HL-60 (cell line): ENCODE results near the gene ATP1A1.

ENCODE experiments used
- DNase-seq, 2 experiments: peaks; one replicate each; pipeline ENCODE4 v3.0.0-alpha.2; 2010 to 2020; ENCODE audit warnings: low read depth in 1 of 2, low spot score in 1 of 2
- H3K27ac ChIP-seq: fragments of 250-450 bp; sonication (Bioruptor Pico); replicated peaks from 2 replicates; pipeline ENCODE4 v1.5.1; 2020; ENCODE audit warnings: mild to moderate bottlenecking, moderate library complexity
- H3K27me3 ChIP-seq: fragments of 250-450 bp; sonication (Bioruptor Pico); 2 replicates; pipeline ENCODE4 v1.5.1; 2021; ENCODE audit warnings: mild to moderate bottlenecking, moderate library complexity; ENCODE audit not compliant: insufficient read depth, poor library complexity, severe bottlenecking
- H3K4me3 ChIP-seq: replicated peaks from 2 replicates; pipeline ENCODE4 v1.5.1; 2011; ENCODE audit warnings: mild to moderate bottlenecking, control low read depth, low read length; ENCODE audit not compliant: insufficient read depth
- CTCF ChIP-seq: IDR thresholded peaks from one replicate; pipeline ENCODE4 v1.5.1; 2011; ENCODE audit warnings: low read length, control low read depth, inconsistent platforms; ENCODE audit not compliant: insufficient read depth
- GABPA ChIP-seq: IDR thresholded peaks from 2 replicates; pipeline ENCODE4 v1.6.1; 2012; ENCODE audit warnings: low read depth
- POLR2AphosphoS5 ChIP-seq: IDR thresholded peaks from 2 replicates; pipeline ENCODE4 v1.6.1; 2012; ENCODE audit warnings: low read depth
- REST ChIP-seq: IDR thresholded peaks from 2 replicates; pipeline ENCODE4 v1.6.1; 2012; ENCODE audit warnings: low read depth; ENCODE audit not compliant: insufficient replicate concordance
- SPI1 ChIP-seq: IDR thresholded peaks from 2 replicates; pipeline ENCODE4 v1.6.1; 2012; ENCODE audit warnings: low read depth, mild to moderate bottlenecking, borderline replicate concordance

The ATP1A1 gene

GRCh38 chr1:116386042-116386441, 13.0 kb downstream of the ATP1A1 start:
- H3K27ac ChIP-seq: no peak overlapping the region
- DNase-seq: no peak
- no peaks in the 10 kb centered on the region for H3K27me3 ChIP-seq
- TF ChIP-seq POLR2AphosphoS5: no peak
- no peak overlapping the region for H3K4me3 ChIP-seq

- Histone ChIP-seq H3K4me3 (no peak overlapping the region), H3K27ac (no peak overlapping the region), H3K27me3 (no peaks in the 10 kb centered on the region)
- DNase-seq: no peak
- no peak for TF ChIP-seq REST
- TF ChIP-seq SPI1: no peak
- TF ChIP-seq GABPA: no peak
- no peak for TF ChIP-seq POLR2AphosphoS5
- no peak for TF ChIP-seq CTCF
Observed at GRCh38 chr1:116387551-116387950, 14.5 kb downstream of the ATP1A1 start.

DNA sequence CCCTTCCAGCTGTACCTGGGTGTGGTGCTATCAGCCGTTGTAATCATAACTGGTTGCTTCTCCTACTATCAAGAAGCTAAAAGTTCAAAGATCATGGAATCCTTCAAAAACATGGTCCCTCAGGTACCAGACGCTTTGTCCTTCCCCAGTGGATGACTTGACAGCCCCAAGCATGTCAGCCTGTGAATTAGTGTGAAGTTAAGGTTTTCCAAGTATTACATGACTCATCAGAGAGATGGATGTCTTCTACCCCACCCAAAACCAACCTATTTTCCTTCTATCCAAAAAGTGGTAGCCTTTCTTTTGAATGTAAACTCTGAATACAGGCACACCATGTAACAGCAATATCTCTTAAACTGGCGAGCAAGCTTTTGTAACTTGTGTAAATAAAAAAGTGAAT, 15.1 kb downstream of the ATP1A1 start:
- no peak overlapping the region for H3K27ac ChIP-seq
- no peak for TF ChIP-seq CTCF
- TF ChIP-seq GABPA: no peak
- TF ChIP-seq REST: no peak
- H3K27me3 ChIP-seq: no peaks in the 10 kb centered on the region
- H3K4me3 ChIP-seq: no peak overlapping the region
- DNase-seq: no peak

DNA sequence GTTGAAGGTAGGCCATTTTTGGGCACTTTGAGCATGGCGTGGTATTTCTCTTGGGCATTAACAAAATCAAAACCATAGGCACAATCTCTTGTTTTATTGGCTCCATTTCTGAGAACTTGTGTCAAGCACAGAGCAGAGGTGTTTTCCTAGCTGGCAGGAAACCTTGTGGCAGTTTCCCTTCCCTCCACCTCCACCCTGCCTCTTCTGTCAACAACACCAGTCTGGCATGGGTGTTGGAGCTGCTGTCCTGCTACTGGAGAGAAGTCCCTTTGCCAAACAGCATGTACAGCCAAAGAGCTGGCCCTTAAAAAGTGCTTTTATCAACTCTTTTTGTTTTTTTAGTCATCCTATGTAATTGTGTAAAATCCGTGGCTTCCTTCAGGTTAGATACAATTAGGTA, 16.0 kb downstream of the ATP1A1 start:
- Histone ChIP-seq H3K27me3 (no peaks in the 10 kb centered on the region), H3K27ac (no peak overlapping the region)
- TF ChIP-seq REST (no peak), SPI1 (no peak), GABPA (no peak), CTCF (no peak), POLR2AphosphoS5 (no peak)

More for the DNA sequence above, 16.0 kb downstream of the ATP1A1 start:
- no peak for DNase-seq
- no peak overlapping the region for H3K4me3 ChIP-seq
